Stromal cell of bone marrow (primary cell): ENCODE results near the gene ZFAND2B.

ENCODE experiments used
- DNase-seq: peaks from one replicate; pipeline ENCODE4 v3.0.0-alpha.2; 2012; ENCODE audit warnings: low read depth

The ZFAND2B gene, protein sequence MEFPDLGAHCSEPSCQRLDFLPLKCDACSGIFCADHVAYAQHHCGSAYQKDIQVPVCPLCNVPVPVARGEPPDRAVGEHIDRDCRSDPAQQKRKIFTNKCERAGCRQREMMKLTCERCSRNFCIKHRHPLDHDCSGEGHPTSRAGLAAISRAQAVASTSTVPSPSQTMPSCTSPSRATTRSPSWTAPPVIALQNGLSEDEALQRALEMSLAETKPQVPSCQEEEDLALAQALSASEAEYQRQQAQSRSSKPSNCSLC

DNA sequence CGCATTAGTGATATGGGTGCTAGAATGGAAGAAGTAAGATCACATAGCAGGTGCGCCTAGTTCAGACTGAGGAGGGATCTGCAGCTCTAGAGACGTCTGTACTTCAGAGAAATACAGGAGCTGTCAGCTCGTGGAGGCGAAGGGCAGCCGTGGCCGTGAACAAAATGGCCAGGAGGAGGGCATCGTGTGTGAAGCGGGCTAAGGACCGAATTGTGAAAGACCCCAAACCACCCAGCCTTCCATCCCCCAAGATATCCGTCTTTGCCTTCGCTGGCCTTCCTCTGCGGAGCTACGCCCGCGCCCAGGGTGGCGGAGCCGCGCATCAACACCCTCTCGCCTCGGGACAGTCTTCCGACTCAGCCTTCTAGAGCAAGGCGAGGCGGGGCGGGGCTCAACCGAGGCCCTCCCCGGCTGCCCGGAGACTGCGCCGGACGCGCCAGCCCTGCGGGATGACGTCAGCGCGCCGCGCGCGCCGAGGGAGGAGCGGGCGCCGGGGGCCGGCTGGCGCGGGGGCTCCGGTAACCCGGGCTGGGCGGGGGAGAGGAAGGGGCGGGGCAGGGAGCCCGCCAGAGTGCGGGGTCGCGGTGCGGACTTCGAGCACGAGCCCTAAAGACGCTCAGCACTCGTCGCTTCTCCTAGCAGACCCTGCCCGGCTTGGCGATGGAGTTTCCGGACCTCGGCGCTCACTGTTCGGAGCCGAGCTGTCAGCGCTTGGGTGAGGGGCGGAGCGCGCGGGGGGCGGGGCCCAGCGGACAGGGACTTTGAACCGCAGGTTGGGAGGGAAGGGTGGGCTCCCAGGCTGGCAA, at the start of gene ZFAND2B:
Gene ZFAND2B, plus strand, starts transcription at position 455 of the 806 bp plus-strand sequence. Its CDS starts 206 bp downstream, at position 661.
- peak; percentile 85 for DNase-seq

DNA sequence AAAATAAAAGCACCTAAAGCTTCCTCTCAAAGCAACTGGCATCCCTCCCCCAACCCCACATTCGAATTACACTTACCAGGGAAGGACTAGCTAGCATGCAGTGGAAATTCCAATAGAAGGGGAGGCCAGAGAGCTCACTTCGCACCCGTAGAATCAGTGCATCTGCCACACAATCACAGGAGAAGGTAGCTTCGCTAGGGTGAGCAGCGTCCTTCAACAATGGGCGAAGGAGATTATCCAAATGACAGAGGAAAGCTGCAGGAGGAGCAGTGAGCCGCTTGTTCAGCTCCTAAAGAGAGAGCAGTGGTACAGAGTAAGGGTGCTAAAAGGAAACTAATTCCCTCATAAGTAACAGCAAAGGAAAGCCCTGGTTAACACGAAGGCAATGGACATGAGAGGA, 49.2 kb upstream of the ZFAND2B start:
- no peak for DNase-seq

DNA sequence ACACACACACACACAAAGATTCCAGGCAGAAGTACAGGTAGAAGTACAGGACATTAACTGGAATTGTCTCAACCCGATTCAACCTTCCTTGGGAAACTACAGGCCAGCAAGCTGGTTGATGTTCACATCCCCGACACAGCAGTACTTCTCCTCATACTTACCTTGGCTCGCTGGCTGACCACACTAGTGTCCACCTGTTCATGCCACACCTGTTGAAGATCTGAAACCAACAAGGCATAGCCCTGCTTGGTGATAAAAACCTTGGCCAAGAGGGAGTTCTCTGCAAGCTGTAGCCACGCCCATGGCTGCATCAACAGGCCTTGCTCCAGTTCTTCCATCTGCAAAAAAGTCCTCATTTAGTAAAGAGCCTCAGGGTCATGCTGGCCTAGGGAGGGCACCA, 48.6 kb upstream of the ZFAND2B start:
- no peak for DNase-seq

DNA sequence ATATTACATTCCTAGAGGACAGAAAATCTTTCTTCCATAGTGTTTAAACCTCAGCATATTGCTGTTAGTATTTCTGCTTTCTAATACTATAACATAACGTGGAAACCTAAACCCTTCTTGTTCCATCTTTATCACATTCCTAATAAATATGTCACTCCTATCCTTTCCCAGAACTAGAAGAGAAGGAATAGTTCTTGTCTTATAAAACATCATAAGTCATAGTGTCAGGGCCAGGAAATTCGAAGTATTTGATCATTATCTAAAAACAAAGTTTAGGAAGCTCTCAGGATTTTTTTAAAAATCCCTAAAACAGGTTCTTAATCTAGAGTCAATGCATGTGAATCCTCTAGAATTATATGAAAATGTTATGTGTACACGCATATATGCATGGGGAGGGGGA, 48.0 kb upstream of the ZFAND2B start:
- DNase-seq: no peak

DNA sequence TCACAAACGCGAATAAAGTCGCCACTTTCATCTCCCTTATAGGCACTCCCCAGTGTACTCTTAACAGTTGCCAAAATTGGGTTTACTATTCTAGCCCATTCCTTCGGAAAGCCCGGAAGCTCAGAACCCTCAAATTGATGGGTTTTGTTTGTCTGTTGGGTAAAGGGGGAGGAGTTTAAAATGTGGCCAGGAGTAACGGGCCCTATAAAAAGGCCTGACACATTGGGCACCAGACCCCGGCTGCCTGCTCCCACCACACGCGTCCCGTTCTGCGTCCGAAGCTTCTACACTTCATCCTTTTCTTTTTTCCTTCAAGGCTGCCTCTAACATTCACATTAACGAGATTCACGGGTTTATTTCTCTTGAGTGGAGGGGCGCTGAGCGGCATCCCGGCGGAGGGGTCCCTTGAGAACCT, 46.8 kb upstream of the ZFAND2B start:
- DNase-seq: no peak

DNA sequence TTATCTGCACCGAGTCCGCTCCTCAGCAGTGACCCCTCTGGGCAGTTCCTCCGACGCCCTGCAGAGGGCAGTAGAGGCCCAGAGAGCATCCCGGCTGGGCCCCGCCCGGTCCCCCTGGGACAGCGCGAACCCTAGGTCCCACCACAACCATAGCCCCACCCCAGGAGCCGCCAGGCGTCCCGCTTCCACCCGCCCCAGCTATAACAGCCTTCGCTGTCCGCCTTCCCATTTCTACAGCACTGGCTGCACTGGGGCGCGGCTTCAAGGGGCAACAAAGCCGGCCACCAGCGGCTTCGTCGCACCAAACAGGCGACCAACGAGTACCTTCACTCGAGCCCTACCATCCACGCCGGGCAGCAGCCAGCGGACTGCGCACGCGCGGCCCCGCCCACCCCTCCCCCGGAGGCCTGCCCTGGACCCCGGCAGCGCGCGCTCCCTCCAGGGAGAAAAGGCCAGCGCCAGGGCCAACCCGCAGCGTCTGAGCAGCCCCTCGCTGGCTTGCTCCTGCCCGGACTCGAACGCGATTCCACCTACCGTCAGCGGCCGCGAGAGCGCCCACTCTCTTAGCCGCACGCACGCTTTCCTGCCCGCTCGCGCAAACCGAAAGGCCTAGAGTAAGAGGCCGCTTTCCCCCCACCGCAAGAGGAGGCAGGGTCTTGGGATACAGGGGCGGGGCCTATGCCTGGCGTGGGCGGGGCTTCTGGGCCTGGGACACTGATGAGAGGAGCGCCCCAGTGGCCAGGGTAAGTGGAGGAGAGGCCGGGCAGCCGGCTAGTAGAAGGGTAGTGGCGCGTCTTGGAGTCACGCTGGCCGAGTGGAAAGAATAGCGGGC, 46.2 kb upstream of the ZFAND2B start, which contains the start of gene NHEJ1:
Gene NHEJ1, minus strand, starts transcription at position 630 of the 832 bp plus-strand sequence. CDS start 2,453 bp downstream, outside the sequence.
- peak; percentile 90 for DNase-seq

DNA sequence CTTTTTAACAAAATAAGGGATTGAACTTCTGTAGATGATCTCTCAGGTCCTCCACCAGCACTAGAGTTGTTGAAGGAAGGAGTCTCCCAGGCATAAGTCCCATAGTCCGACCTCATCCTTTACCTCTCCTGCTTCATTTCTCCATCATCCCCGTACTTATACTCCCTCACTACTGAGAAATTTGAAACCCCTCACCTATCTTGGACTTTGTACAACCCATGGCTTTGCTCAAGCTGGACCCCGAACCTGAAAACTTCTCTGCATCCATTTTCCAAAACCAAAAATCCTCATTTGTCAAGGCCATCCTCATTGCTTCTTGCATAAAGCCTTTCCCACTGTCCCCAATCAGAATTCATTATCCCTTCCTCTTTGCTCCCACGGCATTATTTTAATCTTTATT, 45.5 kb upstream of the ZFAND2B start:
- no peak for DNase-seq

DNA sequence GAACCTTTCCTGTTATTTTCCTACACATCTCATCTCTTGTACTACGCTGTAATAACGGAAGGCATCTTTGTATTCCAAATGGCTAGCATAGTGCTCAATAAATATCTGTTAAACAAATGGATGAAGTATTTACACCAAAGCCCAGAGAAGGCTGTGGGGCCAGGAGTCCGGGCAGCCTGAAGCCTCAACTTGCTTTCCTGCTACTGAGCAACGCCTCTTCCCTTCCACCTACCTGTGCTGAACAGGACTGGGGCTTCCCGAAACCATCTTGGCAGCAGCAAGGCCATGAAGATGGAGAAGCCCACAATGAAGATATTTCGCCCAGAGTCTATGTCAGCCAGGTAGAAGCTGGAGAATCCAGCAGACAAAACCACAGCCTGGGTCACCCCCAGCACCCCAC, 43.4 kb upstream of the ZFAND2B start:
- no peak for DNase-seq

DNA sequence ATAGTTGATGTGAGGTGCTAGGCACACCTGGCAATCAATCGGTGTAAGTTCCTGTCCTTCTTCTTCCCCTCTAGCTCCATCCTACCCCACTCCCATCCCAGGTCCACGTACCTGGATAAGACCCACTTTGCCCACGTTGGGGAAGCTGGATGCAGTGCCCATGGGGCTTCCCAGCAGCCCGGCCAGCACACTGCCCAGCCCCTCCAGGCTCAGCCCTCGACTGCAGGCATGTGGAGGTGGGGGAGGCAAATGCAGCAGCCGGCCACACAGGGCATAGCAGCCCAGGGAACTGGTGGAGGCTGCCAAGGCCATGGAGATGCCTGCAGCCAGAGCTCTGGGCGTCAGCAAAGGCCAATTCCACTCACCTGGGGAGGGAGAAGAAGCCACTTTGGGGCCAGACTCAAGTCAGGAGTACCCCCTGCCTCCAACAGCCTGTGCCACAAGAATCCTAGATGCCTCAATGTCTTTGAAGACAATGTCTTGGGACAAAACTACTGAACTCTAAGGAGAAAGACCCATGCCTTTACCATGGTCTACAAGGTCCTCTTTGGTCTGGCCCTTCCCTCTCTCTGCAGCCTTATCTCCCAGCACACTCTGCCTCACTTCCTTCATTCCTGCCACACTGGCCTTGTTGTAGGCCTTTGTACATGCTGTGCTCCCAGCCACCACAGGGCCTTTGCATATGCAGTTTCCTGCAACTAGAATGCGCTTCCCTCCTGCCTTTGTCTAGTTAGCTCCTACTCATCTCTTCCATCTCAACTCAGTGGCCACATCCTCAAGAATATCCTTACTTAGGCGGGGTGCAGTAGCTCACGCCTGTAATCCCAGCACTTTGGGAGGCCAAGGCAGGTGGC, 41.3 kb upstream of the ZFAND2B start:
- DNase-seq: no peak

DNA sequence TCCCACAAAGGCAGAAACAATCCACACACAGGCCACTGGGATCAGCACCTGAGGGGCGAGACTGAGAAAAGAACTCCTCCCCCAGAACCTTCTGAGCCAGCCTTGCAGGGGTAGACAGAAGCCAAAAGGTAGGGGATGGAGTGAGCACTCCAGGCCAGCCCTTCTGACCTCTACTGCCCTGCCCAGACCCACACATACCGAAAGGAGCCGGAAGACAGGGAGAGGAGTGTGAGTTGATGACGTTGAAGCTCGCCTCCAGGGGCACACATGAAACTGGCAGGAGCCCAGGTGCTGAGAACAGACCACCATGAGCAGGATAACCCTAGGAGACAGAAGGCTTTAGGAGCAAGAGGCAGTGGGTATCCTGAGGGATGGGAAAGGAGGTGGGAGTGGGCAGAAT, 38.6 kb upstream of the ZFAND2B start:
- DNase-seq: no peak

DNA sequence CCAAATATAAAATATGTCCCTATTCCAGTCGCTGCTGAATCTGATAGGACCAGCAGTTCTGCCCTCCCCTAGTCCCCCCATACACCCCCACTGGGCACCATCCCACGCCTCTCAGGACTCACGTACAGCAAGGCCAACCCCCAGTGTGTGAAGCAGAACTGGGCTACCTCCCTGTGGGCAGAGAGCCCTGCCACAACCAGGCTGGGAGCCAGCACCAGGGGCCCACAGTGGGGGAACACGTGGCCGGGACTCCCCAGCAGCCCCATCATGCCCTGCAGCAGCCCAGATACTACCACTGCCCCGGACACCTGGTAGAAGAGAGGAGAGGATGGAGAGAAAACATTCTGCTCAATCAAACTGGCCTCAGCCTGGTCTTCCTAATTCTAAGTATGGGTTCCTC, 38.1 kb upstream of the ZFAND2B start:
- DNase-seq: no peak

DNA sequence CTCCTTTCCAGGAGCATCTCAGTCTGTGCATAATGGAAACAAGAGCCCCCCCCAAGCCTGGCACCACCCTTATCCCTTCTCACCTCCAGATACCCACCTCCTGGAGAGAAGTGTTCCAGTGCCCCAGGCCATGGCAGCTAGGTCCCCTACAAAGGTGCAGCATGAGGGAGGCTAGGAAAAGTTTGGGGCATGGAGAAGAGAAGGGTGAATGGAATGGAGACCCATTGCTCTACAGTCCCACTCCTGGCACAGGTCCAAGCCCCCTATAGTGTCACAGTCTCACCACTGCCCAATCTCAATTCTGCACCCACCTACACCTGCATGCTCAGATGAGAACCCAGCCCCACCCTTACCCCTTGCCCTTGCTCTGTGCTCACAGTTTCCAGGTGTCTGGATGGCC, 37.6 kb upstream of the ZFAND2B start:
- no peak for DNase-seq

DNA sequence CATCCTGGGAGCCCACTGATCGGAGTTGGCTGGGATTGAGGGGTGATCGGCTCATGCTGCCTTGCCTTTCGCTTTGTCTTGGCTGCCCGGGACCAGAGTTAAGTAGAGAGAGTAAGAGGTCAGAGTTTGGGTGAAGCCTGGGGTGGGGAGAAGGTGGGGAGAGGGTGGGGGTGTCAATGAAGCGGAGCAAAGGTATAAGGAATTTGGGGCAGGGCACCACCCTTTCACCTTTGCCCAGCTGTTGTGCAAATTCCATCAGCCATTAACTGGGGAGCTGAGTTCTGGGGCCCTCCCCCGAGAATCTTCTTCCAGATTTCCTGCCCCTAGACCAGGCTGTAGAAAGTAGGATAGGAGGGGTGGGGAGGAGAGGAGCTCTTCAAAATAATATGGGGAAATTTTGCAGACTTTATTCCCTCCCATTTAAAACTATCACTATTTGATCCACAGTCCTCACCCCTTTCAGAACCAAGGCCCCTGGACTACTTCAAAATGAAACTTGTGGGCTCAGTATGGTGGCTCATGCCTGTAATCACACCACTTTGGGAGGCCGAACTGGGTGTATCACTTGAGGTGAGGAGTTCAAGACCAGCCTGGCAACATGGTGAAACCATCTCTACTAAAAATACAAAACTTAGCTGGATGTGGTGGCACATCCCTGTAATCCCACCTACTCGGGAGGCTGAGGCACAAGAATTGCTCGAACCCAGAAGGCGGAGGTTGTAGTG, 36.5 kb upstream of the ZFAND2B start, which contains the start of gene SLC23A3:
Gene SLC23A3, minus strand, starts transcription at position 100 of the 725 bp plus-strand sequence. Its CDS starts 45 bp downstream, at position 55.
- no peak for DNase-seq

DNA sequence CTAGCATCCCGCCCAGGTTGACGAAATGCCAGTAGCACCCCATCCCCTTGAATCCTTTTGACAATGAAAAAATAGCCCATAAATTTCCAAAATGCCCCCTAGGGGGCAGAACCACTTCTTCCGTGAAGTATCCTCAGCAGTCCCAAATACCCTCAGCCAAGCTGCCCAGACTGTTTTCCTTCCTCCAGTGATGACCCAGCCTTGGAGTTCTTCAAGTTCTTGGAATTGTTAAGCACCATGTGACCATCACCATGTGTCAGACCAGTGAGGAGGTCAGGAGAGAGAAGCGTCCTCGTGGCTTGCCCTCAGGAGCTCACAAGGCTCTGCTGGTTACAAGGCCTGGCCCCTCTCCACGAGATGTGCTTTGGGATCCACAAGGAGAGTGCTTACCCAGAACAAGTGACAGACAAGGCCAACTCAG, 35.3 kb upstream of the ZFAND2B start:
- DNase-seq: peak; percentile 94

DNA sequence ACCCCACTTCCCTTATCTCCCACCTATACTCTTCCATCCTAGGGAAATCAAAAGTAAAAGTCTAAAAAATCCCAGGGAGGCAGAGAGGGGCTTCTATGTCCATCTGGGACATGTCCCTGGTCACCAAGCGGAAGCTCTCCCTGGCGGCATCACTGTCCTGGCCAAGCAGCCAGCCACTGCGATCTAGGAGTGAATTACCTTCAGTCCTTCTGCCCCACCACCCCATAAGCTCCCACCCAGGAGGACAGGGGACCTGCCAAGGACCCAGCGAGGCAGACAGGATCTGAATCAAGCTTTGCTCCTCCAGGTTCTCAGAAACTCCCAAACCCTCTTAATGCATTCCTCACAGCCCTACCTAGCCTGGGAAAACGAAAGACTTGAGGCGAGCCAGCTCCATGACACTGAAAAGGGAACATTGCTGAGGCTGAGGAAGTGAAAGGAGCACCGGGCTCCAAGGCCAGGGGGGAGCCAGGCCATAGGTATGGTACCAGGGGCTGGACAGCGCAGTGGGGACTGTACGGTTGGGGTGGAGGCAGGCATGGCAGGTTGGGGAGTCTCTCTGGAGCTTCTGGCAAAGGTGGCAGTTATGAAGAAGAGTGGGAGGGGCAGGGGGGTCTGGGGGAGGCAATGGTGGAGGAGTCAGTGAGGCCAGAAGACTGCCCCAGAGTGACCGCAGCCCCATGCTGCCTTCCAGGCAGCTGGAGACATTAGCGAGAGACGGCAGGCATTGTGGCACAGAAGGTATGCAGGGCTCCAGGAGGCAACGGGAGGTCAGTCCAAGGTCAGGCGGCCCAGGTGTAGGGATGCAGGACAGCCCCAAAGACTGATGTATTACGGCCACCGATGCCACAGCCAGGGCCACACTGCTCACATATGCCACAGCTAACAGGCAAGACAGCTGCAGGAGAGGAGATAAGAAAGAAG, 34.1 kb upstream of the ZFAND2B start:
- DNase-seq: no peak

DNA sequence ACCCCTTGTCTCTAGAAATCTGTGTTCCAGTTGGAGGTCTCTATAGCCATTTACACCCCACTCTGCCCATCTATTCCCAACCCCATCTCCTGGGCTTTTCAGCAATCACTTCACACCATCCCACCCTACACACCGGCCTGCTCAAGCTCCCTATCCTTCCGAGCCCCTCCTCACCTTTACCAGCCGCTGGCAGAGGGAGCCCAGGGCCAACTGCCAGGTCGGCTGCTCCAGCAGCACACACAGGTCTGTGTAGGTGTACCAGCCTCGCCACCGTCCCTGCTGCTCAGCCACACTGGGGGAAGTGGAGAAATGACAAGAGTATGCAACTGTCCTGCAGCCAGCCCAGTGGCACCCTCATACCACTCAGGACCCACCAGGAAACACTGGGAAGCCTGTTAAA, 33.4 kb upstream of the ZFAND2B start:
- no peak for DNase-seq

DNA sequence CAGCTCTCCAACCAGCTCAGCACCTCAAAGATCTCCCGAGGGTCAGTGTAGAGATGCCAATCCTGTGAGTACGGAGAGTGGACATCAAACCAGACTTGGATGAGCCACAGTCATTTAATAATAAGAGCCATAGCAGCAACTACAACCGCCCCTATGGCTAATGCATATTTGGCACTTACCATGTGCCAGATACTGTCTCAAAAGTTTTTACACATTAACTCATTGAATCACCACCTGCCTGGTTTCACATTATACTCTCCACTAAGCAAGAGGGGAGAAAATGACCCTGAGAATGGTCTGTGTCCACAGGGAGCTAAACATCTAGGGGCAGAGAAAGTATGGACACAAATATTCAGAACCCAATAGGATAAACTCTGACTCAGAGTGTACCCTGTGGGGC, 32.4 kb upstream of the ZFAND2B start:
- no peak for DNase-seq

DNA sequence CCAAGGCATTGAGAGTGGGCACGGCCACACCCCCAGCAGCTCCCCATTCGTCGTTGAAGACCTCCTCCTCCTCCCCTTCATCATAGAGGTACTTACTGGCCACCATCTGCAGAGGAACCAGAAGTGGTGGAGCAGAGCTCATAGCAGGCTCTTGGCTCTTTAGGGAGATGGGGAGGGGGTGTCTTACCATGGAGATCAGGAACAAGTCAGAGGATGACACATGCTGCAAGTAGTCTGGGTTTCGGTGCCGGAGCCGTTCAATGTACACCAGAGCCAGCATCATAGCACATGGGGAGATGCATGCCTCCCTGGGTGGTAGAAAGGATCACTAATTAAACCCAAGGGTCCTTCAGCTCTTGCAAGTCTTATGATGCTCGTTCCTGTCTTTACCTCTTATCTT, 31.8 kb upstream of the ZFAND2B start:
- no peak for DNase-seq

DNA sequence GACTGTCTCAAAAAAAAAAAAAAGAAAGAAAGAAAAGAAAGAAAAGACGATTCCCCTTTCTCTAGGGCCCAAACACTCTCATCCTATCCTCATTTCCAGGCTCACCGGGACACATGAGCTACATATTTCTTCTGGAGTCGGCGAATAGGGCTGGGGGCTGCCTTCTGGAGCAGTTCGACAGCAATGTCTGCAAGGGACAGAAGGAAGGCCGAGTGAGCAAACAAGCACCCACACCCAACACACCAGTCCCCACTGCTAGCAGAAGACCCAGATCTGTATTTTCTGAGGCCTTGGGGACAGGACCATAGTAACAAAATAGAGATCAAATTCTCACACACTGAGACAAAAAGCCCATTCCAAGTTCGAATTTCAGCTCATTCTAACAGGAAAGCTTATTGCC, 31.1 kb upstream of the ZFAND2B start:
- DNase-seq: no peak
